NCI-H2196 treated with DMSO at 0.1 percent for 48 hours (cell line): ENCODE data around the gene CAPSL.
"Not testable (repeated sequence)": the region's sequence is repeated elsewhere in the genome, so short reads cannot be mapped to it uniquely, and the experiment has no call there.

ENCODE experiments used
- DNase-seq: peaks from one replicate; lab custom pipeline; 2025; ENCODE audit not compliant: unreplicated experiment; lab: John Stamatoyannopoulos, UW

Gene CAPSL

GRCh38 chr5:35938568-35939227 lies at the start of gene CAPSL:
TSS of gene CAPSL (minus strand) at chr5:35938622. CDS start at chr5:35921120, 17,502 bp downstream.
- DNase-seq = peak; percentile 18

DNA sequence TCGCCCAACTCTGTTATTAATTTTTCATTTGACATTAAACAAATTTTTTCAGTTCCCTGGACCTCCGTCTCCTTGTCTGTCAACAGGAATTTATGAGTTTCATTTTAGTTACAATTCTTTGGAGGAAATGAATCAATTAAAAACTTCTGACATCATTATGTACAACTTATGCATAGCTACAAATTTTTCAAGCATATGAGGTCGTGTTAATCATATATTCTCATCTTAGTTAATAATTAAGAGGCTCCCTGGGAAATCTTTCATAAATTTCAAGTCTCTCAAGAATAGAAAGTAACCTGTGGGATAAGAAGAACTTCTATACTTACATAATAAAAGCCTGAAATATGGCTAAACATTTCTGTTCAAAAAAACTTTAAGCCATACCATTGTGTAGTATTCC lies 49.4 kb upstream of the CAPSL start:
- DNase-seq = no peak

DNA sequence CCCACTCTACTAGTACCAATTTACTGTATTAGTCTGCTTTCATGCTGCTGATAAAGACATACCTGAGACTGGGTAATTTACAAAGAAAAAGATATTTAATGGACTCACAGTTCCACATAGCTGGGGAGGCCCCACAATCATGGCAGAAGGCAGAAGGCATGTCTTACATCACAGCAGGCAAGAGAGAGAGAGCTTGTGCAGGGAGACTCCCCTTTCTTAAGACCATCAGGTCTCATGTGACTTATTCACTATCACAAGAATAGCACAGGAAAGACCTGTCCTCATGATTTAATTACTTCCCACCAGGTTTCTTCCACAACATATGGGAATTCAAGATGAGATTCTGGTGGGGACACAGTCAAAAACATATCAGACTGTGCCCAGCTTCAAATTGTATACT lies 41.3 kb upstream of the CAPSL start:
- no peak for DNase-seq

DNA sequence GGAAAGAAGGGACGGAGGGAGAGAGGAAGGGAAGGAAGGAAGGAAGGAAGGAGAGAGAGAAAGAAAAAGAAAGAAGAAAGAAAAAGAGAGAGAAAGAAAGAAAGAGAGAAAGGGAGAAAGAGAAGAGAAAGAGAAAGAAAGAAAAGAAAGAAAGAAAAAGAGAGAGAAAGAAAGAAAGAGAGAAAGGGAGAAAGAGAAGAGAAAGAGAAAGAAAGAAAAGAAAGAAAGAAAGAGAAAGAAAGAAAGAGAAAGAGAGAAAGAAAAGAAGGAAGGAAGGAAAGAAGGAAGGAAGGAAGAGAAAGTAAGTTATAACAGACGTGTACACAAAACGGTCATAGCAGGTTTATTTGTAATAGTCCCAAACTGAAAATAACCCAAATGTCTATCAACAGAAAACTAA lies 38.4 kb upstream of the CAPSL start:
- DNase-seq = not testable (repeated sequence)

GRCh38 chr5:35974570-35974969 lies 36.1 kb upstream of the CAPSL start:
- no peak for DNase-seq

- no peak for DNase-seq
These were observed 33.4 kb upstream of the CAPSL start for GRCh38 chr5:35971878-35972210.

DNA sequence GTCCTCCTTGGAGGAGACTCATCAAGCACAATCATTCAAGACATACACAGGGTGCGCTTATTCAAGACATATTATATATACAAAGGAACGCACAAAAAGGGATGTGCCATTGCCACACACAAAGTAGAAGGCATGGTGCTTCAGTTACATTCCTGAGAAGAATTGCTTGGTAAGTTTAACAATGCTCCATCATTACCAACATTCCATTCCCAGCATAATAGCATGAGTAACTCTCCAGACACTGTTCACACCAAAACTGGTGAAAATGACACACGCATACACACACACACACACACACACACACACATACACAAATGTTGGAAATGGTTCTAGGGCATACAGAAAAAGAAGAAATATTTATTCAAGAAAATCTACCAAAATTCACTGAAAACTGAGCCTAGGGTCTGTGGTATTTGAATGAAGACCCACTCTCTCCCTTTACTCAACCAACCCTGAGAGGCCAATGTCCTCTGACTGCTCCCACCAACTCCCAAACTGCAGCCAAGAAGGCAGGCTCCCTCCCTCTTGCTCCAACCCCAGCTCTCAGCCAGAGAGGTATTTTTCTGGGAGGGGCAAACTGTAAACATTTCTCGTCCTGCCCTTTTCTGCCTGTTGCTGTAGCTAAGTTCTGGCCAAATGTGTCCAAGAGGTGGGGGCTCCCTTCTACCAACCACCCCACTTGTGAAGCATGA lies 32.9 kb upstream of the CAPSL start:
- DNase-seq = no peak

DNA sequence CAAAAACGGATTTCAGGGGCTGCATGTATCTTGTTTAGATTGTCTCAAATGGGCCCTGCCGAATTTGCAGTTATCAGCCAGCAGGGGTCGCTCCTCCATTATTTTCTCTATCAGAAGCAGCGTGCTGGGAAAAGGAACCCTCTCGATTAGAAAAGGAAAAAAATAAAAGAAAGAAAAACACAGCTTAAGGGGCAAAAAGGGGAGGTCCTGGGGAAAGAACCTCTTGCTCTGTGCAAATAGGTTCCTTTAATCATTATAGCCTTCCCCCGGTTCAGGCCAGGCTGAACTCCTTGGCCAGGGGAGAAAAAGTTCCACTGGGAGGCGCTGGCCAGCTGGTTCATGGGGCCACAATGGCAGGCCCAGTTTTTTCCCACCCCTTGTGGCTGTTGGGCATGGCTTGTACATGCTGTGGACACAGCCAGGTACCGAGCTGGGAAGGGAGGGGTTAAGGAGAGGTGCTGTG lies 25.0 kb upstream of the CAPSL start:
- DNase-seq = no peak

DNA sequence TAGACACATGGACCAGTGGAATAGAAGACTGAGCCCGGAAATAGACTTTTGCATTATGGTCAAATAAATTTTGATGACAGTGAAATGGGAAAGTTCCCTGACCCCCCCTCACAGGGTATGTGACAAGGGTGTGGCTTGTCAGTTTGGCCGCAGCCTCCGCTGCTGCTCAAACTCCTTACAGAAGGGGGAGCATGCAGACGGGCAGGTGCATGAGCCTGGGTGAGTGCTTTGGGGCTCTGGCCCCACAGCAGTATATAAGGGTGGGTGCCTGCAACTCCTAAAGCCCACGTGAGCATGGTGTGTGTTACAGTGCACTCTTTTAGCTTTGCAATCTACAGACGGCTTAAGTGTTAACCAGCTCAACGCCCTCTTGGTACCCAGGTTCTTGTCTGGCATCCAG lies 21.9 kb upstream of the CAPSL start:
- DNase-seq = no peak

- no peak for DNase-seq
These were observed 18.0 kb upstream of the CAPSL start for GRCh38 chr5:35956429-35956828.

- DNase-seq = no peak
These were observed 15.8 kb upstream of the CAPSL start for GRCh38 chr5:35954175-35954574.

- no peak for DNase-seq
These were observed 8.7 kb upstream of the CAPSL start for GRCh38 chr5:35947085-35947484.

GRCh38 chr5:35939639-35940038 lies 1.2 kb upstream of the CAPSL start:
- DNase-seq = no peak

GRCh38 chr5:35926389-35927051 lies 11.9 kb downstream of the CAPSL start:
- DNase-seq = peak; percentile 28

DNA sequence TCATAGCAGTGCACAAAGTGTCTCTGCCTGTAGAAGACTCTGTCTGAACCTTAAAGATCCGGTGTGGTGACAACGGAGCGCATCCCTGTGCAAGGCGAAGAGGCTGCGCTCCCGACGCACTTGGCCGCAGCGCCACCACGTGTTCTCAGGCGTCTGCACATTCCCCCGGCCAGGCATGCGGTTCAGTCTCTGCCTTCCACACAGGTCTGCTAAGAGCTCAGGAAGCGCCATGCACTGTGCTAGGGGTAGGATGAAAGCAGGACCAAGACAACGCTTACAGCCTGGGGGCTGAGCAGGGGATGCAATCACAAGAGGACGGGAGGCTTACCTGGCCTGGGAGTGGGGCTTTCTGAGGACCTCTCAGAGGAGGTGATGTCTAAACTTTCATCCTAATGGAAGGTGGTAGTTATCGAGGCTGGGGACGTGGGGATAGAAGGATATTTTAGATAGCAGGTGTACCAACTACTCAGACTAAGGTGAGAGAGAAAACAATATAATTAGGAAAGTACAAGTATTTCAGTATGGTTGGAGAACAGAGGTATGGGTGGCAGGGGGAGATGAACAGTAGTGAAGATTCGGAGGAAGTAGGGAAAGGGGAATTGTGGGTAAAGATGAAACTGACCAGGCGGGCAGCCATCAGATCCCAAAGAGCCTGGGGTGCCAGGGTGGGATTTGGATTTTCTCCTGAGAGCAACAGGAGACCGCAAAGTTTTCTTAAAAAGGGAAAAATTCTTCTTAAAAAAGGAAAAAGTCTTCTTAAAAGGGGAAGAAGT lies 13.3 kb downstream of the CAPSL start:
- no peak for DNase-seq

DNA sequence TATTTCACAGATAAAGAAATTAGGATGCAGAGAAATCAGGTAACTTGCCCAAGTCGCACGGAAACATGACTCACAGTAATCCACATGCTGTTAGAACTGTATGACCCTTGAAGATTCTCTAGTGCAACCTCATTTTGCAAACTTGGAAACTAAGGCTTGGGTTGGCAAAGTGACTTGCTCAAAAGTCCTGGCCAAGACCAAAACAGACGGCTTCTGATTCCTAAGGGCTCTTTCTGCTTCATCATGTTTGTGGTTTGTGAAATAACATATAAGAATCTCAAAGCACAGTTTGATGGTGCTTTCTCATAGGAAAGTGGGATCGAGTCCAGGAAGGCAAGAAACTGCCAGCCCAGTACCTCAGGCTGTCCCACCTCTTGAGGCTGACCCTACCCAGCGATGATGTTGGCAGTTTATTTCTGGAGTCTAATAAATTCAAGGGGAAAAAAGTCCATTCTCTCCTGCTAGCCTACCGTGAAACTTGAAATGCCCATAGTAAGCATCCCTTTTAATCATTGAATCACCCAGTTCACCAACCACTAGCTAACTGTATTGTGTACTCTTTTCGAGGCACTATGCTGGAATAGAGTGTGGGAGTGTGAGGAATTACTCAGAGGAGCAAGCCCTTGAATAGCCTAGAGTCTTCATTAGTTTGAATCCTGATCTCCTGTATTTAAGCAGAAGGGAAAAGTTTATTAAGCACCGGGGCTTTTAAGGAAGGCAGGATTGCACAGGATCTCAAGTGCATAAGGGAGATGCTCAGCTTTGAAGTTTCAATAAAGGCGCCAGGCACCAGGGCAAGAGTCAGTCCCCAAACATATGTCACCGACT lies 14.1 kb downstream of the CAPSL start:
- DNase-seq = no peak

DNA sequence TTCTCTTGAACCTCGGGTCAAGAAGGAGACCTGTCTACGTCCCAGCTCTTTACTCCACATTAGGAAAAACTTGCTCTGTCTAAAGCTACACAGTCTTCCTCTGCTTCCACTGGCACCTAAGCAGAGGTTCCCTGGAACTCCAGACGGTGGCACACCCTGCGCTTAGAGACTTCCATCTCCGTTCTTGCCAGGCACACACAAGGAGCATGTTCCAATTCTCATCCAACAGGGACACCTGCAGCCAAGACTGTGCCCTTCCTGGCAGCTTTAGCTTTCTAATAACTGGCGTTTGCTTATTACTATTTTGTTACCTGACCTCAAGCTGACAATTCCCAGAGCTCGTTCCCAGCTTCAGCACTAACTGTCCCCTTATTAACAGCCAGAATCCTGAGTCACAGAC lies 16.0 kb downstream of the CAPSL start:
- DNase-seq = no peak

- no peak for DNase-seq
These were observed 16.5 kb downstream of the CAPSL start for GRCh38 chr5:35921930-35922329.

DNA sequence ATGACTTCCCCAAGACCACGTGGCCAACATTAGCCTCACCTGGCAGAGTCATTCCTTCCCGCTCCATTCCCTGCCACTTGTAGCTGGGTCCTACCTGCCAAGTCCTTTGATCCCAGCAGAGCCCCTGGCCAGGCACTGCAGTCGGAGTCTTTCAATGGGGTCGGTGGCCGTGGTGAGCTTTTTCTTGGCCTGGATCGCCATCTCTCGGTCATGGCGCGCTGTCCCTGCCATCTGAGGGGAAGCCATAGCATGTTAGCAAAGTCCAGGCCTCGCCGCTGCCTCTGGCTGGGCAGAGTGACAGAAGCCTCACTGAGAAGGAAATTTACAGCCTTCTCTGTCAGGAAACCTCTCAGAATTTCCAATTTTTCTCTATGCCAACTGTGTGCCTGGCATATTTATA lies 17.5 kb downstream of the CAPSL start:
- no peak for DNase-seq

DNA sequence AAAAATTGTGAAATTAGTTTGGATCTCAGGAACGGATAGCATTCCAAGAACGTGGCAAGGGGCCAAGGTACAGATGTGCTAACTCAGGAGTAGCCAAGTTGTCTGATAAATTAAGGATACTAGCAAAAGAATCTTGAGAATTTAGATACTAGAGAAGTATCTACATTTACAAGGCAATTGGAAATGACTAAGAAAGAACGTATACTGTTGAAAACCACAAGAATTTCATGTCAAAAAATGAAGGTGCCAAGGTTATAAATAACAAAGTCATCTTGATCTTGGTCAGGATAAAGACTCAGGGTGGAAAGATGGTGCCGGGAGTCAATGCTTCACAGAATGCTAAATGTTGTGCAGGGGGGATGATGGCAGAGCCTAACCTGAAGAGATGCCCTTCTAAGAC lies 19.2 kb downstream of the CAPSL start:
- DNase-seq = no peak

GRCh38 chr5:35908814-35909213 lies 29.6 kb downstream of the CAPSL start:
- no peak for DNase-seq
